VCaP (cell line): Measurements from ENCODE around the gene CTNNA2.

Source experiments
- H3K27ac ChIP-seq: fragments of 450-650 bp; 2 replicates; pipeline ENCODE4 v1.5.1; 2017
- TF ChIP-seq, protein P1 (sequence below): fragments of 450-650 bp; conservative IDR thresholded peaks from 2 replicates; pipeline ENCODE4 v1.5.1; 2017; ENCODE audit warnings: mild to moderate bottlenecking, moderate library complexity

CTNNA2 gene

DNA sequence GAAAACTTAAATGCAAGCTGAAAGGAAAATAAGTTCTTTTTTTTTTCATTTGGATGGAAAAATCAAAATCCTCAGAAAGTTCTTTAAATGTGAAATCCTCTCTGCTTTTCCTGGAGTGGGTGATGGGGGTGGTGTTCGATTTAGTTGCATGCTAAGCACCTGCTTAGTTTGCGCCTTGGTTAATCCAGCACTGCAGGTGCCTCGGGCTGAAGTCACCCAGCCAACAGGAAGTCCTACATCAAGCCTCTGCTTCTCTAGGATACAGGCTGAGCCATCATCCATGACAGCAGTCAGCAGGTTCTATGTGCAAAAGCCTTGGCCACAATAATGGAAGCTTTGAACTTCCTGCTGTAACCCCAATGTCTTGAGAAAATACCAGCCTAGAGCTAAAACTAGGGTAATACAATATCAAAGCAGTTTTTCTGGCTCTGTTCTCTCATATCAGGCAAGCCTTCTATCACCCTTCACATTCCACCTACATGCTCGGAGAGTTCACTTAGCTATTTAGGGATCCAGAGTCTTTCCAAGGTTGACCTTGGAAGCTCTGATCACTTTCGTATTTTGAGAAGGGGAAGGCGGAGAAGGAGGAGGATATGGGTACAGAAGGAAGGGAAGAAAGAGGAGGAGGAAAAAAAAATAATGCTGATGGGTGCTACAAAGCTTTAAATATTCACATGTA lies 907.8 kb downstream of the CTNNA2 start:
- H3K27ac ChIP-seq = no peak overlapping the region
- TF ChIP-seq, protein P1, sequence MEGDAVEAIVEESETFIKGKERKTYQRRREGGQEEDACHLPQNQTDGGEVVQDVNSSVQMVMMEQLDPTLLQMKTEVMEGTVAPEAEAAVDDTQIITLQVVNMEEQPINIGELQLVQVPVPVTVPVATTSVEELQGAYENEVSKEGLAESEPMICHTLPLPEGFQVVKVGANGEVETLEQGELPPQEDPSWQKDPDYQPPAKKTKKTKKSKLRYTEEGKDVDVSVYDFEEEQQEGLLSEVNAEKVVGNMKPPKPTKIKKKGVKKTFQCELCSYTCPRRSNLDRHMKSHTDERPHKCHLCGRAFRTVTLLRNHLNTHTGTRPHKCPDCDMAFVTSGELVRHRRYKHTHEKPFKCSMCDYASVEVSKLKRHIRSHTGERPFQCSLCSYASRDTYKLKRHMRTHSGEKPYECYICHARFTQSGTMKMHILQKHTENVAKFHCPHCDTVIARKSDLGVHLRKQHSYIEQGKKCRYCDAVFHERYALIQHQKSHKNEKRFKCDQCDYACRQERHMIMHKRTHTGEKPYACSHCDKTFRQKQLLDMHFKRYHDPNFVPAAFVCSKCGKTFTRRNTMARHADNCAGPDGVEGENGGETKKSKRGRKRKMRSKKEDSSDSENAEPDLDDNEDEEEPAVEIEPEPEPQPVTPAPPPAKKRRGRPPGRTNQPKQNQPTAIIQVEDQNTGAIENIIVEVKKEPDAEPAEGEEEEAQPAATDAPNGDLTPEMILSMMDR = no peak

DNA sequence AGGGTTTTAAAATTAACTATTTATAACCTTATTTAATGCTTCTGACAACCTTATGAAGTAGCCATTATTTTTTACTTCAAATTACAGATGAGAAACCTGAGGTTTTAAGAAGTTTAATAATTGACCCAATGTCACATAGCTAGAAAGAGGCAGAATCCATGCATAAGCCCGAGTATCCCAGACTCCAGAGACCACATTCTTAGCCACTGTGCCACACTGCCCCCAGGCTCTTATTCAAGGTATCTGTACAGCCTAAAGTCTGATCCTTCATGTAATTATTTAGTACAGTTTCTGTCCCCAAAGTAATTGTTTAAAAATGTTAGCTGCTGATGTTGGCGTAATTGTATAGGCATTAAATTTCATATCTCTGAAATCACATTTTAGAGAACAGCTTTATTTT lies 916.4 kb downstream of the CTNNA2 start:
- no peak overlapping the region for H3K27ac ChIP-seq
- TF ChIP-seq, protein P1 = no peak

DNA sequence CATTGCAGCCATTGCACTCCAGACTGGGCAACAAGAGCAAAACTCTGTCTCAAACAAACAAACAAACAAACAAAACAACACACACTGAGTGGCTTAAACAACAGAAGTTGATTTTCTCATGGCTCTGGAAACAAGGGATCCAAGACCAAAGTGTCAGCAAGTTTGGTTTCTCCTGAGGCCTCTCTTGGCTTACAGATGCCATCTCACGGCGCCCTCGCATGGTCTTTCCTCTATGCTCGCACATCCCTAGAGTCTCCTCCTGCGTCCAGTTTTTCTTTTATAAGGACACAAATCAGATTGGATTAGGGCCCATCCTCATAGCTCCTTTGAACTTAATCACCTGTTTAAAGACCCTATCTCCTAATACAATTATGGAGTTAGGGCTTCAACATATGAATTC lies 925.1 kb downstream of the CTNNA2 start:
- TF ChIP-seq, protein P1 = no peak
- no peak overlapping the region for H3K27ac ChIP-seq

DNA sequence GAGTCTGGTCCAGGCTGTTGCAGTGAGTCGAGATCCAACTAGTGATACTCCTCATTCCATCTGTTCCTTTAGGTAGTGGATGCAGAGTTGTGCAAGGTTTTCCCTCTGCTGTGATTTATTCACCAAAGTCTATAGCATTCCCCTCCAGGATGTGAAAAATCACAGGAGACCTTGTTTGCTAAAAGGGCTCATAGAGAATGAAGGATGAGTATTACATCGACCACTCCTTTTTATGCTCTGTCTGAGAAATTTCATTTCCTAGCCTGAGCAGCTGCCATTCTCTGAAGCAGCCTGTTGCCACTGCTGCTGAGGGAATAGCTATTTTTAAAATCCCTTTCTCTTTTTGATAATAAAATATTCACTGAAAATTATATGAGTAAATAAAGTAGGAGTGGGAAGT lies 925.8 kb downstream of the CTNNA2 start:
- no peak overlapping the region for H3K27ac ChIP-seq
- TF ChIP-seq, protein P1 = no peak

DNA sequence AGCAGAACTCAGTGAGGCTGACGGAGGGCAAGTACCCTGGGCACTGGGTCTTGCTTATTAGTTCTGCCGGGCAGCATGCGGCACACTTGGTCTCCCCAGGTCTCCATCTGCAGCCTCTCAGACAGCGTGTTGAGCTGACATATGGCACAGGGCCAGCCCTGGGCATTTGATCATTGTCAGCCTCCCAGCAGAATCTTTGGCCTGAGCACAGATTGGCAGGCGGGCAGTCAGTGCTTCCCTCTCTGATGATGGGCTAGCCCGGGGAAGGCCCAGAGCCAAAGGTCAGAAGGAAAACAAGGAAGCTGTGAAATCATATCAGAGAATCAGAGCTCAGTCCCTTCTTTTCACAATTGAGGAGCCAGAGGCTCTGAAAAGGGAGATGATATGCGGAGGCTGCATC lies 941.8 kb downstream of the CTNNA2 start:
- no peak overlapping the region for H3K27ac ChIP-seq
- TF ChIP-seq, protein P1 = no peak

DNA sequence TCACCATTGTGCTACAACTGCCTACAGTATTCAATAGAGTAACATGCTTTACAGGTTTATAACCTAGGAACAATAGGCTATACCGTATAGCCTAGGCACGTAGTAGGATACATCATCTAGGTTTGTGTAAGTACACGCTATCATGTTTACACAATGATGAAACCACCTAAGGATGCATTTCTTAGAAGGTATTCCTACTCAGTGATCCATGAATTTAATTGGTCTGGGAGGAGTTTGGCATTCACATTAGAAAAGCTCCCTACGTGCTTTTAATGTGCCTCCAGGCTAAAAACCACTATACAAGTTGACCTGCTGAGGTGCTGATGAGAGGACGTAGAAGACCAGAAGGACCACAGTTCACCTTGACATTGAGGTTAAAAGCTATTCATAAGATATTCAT lies 946.2 kb downstream of the CTNNA2 start:
- no peak overlapping the region for H3K27ac ChIP-seq
- TF ChIP-seq, protein P1 = no peak

DNA sequence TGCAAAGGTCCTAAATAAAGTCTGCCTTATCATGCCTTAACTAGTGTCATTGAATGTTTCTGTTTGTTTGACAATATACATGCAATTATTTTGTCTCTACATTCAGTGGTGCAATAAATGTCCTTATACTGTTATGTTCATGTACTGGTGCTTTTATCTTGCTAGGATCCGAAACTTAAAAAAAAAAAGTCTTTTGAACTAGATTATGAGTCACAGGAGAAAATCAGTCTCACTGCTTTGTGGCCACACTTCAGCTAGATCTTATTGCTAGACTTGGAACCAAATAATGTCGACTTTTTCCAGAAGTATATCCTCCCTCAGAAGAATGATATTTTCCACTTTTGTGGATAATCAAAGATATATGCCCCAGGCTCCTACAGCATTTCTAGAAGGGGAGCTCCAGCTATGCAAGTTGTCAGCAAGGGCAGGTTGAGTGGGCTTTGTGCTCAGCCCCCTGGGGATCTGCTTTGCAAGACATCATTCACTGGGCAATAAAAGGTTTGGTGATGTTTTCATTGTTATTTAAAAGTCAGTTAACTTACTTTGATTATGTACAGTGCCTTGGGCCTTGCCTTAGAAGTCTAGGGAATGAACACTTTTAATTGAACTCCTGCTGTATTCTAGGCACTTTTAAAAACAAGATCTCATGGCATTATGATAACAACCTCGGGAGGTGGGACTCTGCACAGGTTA lies 948.8 kb downstream of the CTNNA2 start:
- H3K27ac ChIP-seq = no peak overlapping the region
- TF ChIP-seq, protein P1 = no peak
